ENCODE measurements around the gene SCAF4. TPM values are rescaled to one million over a fixed set of nuclear protein-coding genes. Genes with fewer than 3 reads are reported as not detected.
"Not testable (repeated sequence)": the region's sequence is repeated elsewhere in the genome, so short reads cannot be mapped to it uniquely, and the experiment has no call there.

The SCAF4 gene
- total RNA-seq, 1 donor from 2014 or later, result 33.4 TPM

- TF ChIP-seq CTCF (IDR thresholded peaks at IDR 0.05), result no peak
- peaks cover 28% of the 10 kb centered on the region for H3K4me1 ChIP-seq
- DNase-seq (no peak), ATAC-seq (no peak)
- H3K4me3 ChIP-seq, result no peak overlapping the region
- no peaks in the 10 kb centered on the region for H3K9me3 ChIP-seq
- peaks cover 9% of the 10 kb centered on the region for H3K36me3 ChIP-seq
- H3K27ac ChIP-seq, result no peak overlapping the region
- intact Hi-C loops (cut with DNase I), result no loop called here
- no peaks in the 10 kb centered on the region for H3K27me3 ChIP-seq (ENCODE audit: low read depth)
Observed at GRCh38 chr21:31658053-31658452, 73.9 kb downstream of the SCAF4 start.

GRCh38 chr21:31656199-31657095, 75.5 kb downstream of the SCAF4 start:
- Histone ChIP-seq H3K27ac (no peak overlapping the region), H3K27me3 (ENCODE audit: low read depth) (no peaks in the 10 kb centered on the region), H3K36me3 (peaks cover under 1% of the 10 kb centered on the region), H3K9me3 (no peaks in the 10 kb centered on the region), H3K4me1 (peaks cover 16% of the 10 kb centered on the region), H3K4me3 (no peak overlapping the region)
- TF ChIP-seq CTCF (IDR thresholded peaks at IDR 0.05), result no peak
- no peak for ATAC-seq
- intact Hi-C loops (cut with DNase I), result no loop called here
- no peak for DNase-seq

- H3K27me3 ChIP-seq (ENCODE audit: low read depth); ATAC-seq; H3K36me3 ChIP-seq; H3K4me3 ChIP-seq; H3K27ac ChIP-seq; H3K9me3 ChIP-seq; DNase-seq; H3K4me1 ChIP-seq; intact Hi-C loops (cut with DNase I): not testable (repeated sequence)
Observed at GRCh38 chr21:31654821-31655580, 76.9 kb downstream of the SCAF4 start.

- TF ChIP-seq CTCF (IDR thresholded peaks at IDR 0.05), result no peak
- Histone ChIP-seq H3K4me1 (peaks cover 4% of the 10 kb centered on the region), H3K9me3 (no peaks in the 10 kb centered on the region), H3K4me3 (no peak overlapping the region), H3K36me3 (no peaks in the 10 kb centered on the region), H3K27ac (no peak overlapping the region), H3K27me3 (ENCODE audit: low read depth) (no peaks in the 10 kb centered on the region)
- intact Hi-C loops (cut with DNase I), result no loop called here
- ATAC-seq, result no peak
- DNase-seq, result no peak
Observed at GRCh38 chr21:31654340-31654739, 77.6 kb downstream of the SCAF4 start.

- H3K9me3 ChIP-seq; H3K4me1 ChIP-seq; intact Hi-C loops (cut with DNase I); ATAC-seq; H3K36me3 ChIP-seq; H3K27ac ChIP-seq; DNase-seq; H3K27me3 ChIP-seq (ENCODE audit: low read depth); H3K4me3 ChIP-seq: not testable (repeated sequence)
Observed at GRCh38 chr21:31651491-31651890, 80.4 kb downstream of the SCAF4 start.

- Histone ChIP-seq H3K27ac (no peak overlapping the region), H3K36me3 (no peaks in the 10 kb centered on the region)
- intact Hi-C loops (cut with DNase I), result no loop called here
Observed at GRCh38 chr21:31650930-31651329, 81.0 kb downstream of the SCAF4 start.

More at GRCh38 chr21:31650930-31651329, 81.0 kb downstream of the SCAF4 start:
- H3K4me1 ChIP-seq, result no peaks in the 10 kb centered on the region
- H3K27me3 ChIP-seq (ENCODE audit: low read depth), result no peaks in the 10 kb centered on the region
- H3K4me3 ChIP-seq, result no peak overlapping the region
- DNase-seq, result no peak
- ATAC-seq, result no peak
- TF ChIP-seq CTCF (IDR thresholded peaks at IDR 0.05), result no peak
- no peaks in the 10 kb centered on the region for H3K9me3 ChIP-seq
